IMR-90 (cell line): ENCODE measurements around the gene NFIA.

Experiments used
- CEBPB ChIP-seq: IDR thresholded peaks from 2 replicates; pipeline ENCODE4 v1.6.1; 2012; ENCODE audit warnings: low read depth, low read length, improper control_type of control experiment
- CHD1 ChIP-seq: IDR thresholded peaks from 2 replicates; pipeline ENCODE4 v1.6.1; 2012; ENCODE audit warnings: low read depth, low read length, improper control_type of control experiment
- CTCF ChIP-seq: conservative IDR thresholded peaks from 2 replicates; pipeline ENCODE4 v1.5.1; 2012; ENCODE audit warnings: mild to moderate bottlenecking, low read depth, low read length, improper control_type of control experiment
- FOS ChIP-seq: fragments of 150-350 bp; IDR thresholded peaks from 2 replicates; pipeline ENCODE4 v1.6.1; 2016; ENCODE audit warnings: low read depth, low read length
- POLR2A ChIP-seq: IDR thresholded peaks from 2 replicates; pipeline ENCODE4 v1.6.1; 2012; ENCODE audit warnings: mild to moderate bottlenecking, low read depth, low read length
- RAD21 ChIP-seq: IDR thresholded peaks from 2 replicates; pipeline ENCODE4 v1.6.1; 2012; ENCODE audit warnings: low read length, improper control_type of control experiment
- SMC3 ChIP-seq: fragments of 150-350 bp; IDR thresholded peaks from 2 replicates; pipeline ENCODE4 v1.6.1; 2016; ENCODE audit warnings: low read depth, mild to moderate bottlenecking, antibody characterized with exemption, low read length, moderate library complexity

GRCh38 chr1:61284248-61284854 lies 202.0 kb downstream of the NFIA start:
- no peak for TF ChIP-seq CTCF
- no peak for TF ChIP-seq POLR2A
- no peak for TF ChIP-seq CEBPB
- no peak for TF ChIP-seq FOS
- no peak for TF ChIP-seq CHD1
- no peak for TF ChIP-seq SMC3
- no peak for TF ChIP-seq RAD21
